Activated CD8-positive, alpha-beta memory T cell treated with anti-CD3 and anti-CD28 coated beads, Interleukin-2, amount 50 U/mL, for 4 hours (primary cell): Measurements from ENCODE around the gene C12orf42.

Experiments
- DNase-seq: peaks from one replicate; pipeline ENCODE4 v3.0.0-alpha.2; 2020

Gene C12orf42

DNA sequence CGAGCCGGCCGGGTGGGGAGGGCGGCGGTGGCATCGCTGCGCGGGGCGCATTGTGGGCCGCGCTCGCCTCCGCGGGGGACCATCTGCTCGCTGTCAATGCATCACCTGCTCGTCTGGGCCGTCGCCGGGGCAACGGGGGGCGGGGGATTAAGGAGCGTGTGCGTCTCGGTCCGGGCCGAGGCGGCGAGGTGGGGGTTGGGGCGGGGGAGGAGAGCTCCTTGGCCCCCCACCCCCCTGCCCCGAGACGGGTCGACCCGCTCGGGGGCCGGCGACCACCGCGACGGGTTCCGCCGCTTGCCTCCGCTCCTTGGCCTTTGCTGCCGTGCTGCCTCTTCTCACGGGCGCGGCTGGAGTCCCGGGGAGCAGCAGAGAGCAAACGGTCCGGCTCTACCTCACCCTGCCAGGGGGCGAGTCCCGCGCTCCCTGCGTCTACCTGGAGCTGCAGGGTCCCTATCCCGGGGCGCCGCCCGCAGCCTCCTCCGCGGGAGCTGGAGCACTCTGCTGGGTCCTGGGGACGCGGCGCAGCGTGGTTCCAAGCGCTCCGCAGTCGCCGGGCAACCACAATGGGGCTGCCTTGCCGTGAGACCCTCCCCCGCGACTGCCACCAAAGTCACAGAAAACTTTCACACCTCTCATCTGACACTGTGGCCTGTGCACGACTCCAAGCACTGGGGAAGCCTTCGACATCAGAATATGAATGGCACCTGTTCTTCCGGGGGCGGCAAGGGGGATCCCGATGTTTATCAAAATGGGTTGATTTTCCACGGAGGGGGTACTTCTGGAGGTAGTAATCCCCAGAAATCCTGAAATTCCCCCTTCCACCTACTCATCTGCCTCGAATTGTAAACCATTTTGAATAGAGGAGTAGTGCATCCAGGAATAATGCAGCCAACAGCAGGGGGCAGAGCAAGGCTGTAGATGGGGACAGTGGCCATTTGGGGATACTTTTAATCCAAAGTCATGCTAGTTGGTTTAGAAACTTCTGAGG is at the start of gene C12orf42:
C12orf42 (minus strand) TSS at position 500 of the 988 bp plus-strand sequence. CDS start 17,542 bp downstream, outside the sequence.
- DNase-seq: peak; percentile 66

GRCh38 chr12:103542078-103542477 is 46.3 kb upstream of the C12orf42 start:
- DNase-seq: no peak

- no peak for DNase-seq
These were observed 44.6 kb upstream of the C12orf42 start for GRCh38 chr12:103540319-103540718.

DNA sequence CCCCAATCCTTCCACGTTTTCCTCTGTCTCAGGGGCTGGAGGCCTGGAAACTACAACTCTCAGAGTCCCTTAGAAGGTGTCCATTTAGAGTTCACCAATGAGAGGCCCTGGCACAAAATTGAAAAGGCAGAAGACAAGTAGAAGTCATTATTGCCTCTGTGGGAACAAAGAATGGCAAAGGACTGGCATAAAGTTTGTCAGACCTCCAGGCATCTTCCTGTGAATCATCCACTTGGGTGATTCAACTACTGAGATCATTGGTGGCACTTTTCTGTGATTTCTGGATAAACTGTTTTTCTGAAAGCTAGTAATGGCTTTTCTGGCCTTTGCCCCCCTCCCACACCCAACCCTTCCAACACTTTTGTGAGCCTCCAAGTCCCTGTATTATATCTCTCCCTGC is 42.6 kb upstream of the C12orf42 start:
- no peak for DNase-seq

GRCh38 chr12:103530307-103531066 is 34.7 kb upstream of the C12orf42 start:
- no peak for DNase-seq

DNA sequence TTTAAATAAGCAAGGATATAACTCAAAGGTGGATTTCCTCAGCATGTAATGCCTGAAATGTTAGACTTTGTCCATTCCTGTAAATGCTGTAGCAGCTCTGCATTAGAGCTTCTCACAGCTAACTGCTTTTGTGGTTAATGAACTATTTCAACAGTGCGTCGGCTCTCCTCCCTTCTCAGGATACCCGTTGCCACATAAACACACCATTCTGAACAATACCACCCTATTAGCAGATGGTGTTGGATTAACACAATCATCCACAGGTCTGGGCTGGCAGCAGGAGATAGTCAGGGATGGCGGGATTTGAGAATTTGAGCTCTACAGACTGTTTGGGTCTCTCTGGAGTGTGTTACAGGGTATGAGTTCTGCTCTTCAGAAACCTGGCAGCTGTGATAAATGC is 33.5 kb upstream of the C12orf42 start:
- no peak for DNase-seq

DNA sequence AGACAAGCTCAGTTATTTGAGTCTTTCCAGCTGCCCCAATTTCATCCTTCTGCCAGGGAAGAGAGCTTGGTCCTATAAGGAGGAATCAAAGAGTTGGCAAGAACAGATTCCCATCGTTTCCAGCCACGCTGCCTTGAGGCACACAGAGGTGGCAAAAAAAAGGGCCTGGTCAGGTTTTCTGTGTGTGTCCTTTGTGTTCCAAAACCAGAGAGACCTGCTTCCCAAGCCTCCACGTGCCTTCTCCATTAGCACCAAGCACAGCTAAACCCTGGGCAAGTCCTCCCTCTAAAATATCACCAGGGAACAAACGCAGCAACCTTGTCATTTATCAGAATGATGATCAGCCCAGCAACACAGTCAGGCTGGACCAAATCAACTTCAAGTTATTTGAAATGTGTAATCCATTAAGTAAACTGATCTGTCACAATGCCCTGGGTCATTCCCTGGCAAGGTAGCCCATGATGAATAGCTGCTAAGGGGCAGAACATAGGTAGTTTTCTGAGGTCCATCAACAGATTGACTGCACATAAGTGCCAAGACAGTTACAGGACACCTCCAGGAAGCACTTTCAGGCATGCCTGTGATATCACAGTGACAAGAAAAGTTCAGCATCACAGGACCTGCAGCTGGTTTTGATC is 28.6 kb upstream of the C12orf42 start:
- no peak for DNase-seq

DNA sequence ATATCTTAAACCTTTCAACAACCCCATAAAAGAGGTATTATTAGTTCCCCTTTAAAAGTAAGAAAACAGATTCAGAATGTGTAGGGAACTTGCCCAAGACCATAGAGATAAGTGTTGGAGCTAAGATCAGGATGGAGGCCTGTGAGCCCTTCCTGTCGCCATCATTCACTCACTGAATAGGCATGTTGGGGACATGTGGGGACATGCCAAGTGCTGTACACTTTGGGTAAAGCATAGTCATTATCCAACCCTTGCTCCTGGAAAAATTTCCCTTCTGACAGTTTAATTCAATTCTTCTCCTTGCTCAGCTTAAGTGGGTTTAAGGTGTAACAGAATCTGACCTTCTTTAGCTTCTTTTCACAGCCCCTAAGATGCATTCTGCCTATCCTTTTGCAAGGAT is 28.0 kb upstream of the C12orf42 start:
- no peak for DNase-seq

DNA sequence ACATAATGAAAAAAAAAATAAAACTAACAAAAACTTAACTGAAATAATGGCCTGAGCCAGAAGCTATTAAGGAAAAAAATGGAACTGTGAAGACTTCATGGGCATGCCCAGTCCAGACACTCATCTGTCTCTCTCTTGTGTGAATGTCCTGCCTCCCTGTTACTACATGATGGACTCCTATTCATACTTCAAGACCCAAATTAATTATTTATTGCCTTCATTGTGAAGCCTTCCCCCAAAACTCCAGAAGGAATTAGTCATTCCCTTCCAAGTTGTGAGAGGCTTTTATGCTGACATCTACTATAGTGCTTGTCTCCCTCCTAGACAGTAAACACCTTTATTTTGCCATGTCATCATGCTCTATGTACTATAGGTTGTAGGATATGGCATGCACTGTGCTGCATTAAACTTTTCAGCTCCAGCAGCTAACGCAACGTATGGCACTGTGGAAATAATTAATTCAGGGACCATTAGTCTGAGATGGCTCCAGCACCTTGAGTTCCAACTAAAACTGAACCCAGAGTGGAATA is 25.0 kb upstream of the C12orf42 start:
- DNase-seq: no peak

- DNase-seq: no peak
These were observed 23.9 kb upstream of the C12orf42 start for GRCh38 chr12:103519632-103520031.

GRCh38 chr12:103518899-103519298 is 23.1 kb upstream of the C12orf42 start:
- no peak for DNase-seq

DNA sequence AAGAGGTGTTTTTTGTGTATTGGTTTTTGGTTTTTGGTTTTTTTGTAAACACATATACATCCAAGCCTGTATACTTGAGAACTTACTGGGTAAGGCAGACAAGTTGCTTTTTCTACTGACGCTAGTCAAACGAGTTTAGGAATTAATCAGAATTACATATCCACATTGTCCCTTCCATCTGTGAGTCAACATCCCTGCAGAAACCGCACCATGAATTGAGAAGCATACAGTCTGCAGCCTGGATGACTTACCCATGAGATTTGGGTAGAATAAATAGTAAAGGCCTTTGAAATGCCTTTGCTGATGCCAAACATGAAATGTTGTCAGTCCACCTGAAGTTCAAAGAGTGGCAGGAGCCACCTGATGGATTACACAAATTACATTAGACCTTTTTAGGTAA is 21.4 kb upstream of the C12orf42 start:
- DNase-seq: no peak

GRCh38 chr12:103515341-103515740 is 19.6 kb upstream of the C12orf42 start:
- no peak for DNase-seq

DNA sequence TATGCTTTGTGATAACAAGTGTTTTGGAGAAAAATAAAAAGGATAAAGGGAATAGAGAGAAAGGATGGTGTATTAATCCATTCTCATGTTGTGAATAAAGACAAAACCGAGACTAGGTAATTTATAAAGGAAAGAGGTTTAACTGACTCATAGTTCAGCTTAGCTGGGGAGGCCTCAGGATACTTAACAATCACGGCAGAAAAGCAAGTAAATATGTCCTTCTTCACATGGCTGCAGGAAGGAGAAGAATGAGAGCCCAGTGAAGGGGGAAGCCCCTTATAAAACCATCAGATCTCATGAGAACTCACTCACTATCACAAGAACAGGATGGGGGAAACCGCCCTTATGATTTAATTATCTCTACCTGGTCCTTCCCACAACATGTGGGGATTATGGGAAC is 18.1 kb upstream of the C12orf42 start:
- DNase-seq: no peak

GRCh38 chr12:103505371-103506236 is 9.8 kb upstream of the C12orf42 start:
- no peak for DNase-seq

DNA sequence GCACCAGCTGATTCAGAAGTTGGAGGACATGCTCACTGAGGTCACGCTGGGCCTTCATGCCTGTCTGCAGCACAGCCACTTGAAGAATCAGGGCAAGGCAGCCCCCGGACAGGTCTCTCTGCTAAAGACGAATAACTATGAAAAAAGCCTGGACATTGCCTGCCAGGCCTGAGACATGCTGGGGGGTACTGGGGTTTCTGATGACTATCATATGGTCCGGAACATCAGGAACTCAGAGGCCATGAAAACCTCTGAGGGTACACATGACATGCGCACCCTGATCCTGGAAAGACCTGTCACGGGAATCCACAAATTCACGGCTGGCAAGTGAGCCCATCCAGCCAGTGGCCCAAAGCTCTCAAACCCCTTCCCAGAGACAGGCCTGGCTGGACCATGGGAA is 8.8 kb upstream of the C12orf42 start:
- no peak for DNase-seq

DNA sequence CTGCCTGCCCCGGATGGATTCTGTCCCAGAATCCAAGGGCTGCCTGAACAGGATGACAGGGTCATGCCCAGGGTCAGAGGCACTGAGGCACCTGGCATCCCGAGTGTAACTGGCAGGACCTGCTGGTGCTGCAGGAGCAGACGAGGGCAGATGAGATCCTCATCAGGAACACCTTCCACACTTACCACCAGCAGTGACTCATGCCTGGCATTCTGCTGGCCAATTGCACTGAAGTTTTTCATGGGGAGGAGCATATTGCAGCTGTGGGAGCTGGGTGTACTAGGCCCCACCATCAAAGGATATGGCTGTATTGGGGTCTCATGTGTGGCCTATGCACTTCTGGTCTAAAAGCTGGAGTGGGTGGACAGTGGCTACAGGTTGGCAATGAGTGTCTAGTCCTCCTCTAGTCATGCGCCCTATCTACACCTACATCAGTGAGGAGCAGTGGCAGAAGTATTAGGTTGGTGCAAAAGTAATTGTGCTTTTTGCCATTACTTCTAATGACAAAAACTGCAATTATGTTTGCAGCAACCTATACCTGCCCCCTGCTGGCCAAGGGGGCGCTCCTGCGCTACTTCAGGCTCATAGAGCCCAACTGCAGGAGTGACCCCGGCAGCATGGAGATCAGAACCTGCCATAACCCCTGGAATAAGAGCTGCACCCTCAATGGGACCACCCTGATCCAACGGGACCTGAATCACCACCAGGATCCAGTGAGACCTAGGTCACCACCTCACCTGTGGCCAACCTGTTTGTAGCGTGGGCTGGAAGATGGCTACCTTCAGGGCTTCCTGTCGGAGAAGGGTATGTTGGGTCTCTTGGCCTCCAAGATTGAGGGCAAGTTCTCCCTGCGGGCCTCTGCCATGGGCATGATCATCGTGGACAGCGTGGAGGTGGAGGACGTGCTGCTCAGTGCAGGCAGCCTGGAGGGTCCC is 8.0 kb upstream of the C12orf42 start:
- DNase-seq: peak; percentile 61

GRCh38 chr12:103501447-103501846 is 5.7 kb upstream of the C12orf42 start:
- DNase-seq: no peak

DNA sequence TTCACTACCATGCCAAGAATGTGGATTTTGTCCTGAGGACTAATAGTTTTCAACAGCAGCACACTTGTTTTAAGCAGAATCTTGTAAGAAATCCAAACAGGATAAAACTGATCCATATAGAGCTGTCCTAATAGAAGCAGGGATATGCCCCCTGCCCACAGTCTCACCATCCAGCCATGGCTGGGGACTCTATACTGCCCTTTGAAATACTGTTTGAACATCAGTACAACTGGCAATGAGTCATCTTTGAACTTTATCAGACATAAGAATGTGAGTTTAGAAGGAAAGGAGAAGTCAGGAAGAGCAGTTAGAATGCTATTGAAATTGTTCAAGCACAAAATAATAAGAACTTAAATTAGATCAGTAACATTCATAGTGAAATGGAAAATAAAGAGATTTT is 3.8 kb upstream of the C12orf42 start:
- DNase-seq: no peak

DNA sequence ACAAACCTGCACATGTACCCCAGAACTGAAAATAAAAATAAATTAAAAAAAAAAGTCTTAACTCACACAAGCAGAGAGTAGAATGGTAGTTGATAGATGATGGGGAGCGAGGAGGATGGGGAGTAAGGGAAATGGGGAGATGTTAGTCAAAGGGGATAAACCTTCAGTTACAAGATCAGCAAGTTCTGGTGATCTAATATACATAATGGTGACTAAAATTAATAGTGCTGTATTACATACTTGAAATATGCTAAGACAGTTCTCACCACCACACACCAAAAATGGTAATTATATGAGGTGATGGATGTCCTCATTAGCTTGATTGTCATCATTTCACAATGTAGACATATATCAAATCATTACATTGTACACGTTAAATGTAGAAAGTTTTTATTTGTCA is 3.2 kb upstream of the C12orf42 start:
- DNase-seq: no peak
